Neuronal stem cell (in vitro differentiated cells): ENCODE data around the gene PRICKLE2.

Experiments used
- DNase-seq: peaks from one replicate; pipeline ENCODE4 v3.0.0-alpha.2; 2013; ENCODE audit warnings: low spot score
- H2AFZ ChIP-seq: one replicate; pipeline ENCODE4 v1.6.1; 2013; ENCODE audit warnings: mild to moderate bottlenecking, low read length, inconsistent platforms
- H2AK5ac ChIP-seq: 2 replicates; pipeline ENCODE4 v1.6.1; 2013; ENCODE audit warnings: low read depth, mild to moderate bottlenecking, inconsistent platforms, low read length, moderate library complexity, mixed read lengths
- H2BK120ac ChIP-seq: 2 replicates; pipeline ENCODE4 v1.6.1; 2013; ENCODE audit warnings: low read depth, mild to moderate bottlenecking, inconsistent platforms, low read length, moderate library complexity, mixed read lengths
- H2BK12ac ChIP-seq: one replicate; pipeline ENCODE4 v1.6.1; 2013; ENCODE audit warnings: low read length, inconsistent platforms
- H2BK15ac ChIP-seq: 2 replicates; pipeline ENCODE4 v1.6.1; 2013; ENCODE audit warnings: mild to moderate bottlenecking, low read length, inconsistent platforms, mixed read lengths
- H2BK5ac ChIP-seq: one replicate; pipeline ENCODE4 v1.6.1; 2013; ENCODE audit warnings: inconsistent platforms, mild to moderate bottlenecking, low read length, moderate library complexity
- H3K14ac ChIP-seq: one replicate; pipeline ENCODE4 v1.6.1; 2013; ENCODE audit warnings: low read length, inconsistent platforms
- H3K18ac ChIP-seq: 2 replicates; pipeline ENCODE4 v1.6.1; 2013; ENCODE audit warnings: low read length, inconsistent platforms
- H3K23ac ChIP-seq: 2 replicates; pipeline ENCODE4 v1.6.1; 2013; ENCODE audit warnings: low read depth, mild to moderate bottlenecking, mixed read lengths, low read length, inconsistent platforms; ENCODE audit not compliant: poor library complexity
- H3K27ac ChIP-seq: replicated peaks from 3 replicates; pipeline ENCODE4 v1.5.1; 2013; ENCODE audit warnings: low read length, inconsistent platforms
- H3K27me3 ChIP-seq, 3 experiments: 2 replicates each; pipeline ENCODE4 v1.6.1; 2013; ENCODE audit warnings: low read length in 3 of 3, mild to moderate bottlenecking in 2 of 3, inconsistent platforms in 1 of 3, low read depth in 1 of 3, mixed read lengths in 1 of 3, moderate library complexity in 1 of 3; ENCODE audit not compliant: control insufficient read depth in 3 of 3, insufficient read depth in 3 of 3
- H3K36me3 ChIP-seq, 2 donors: replicated peaks in 1 of 2; 2 replicates each; pipeline ENCODE4 v1.6.1; 2013; ENCODE audit warnings: low read length in 2 of 2; ENCODE audit not compliant: control insufficient read depth in 2 of 2, insufficient read depth in 2 of 2
- H3K4ac ChIP-seq: 2 replicates; pipeline ENCODE4 v1.6.1; 2013; ENCODE audit warnings: inconsistent platforms, mild to moderate bottlenecking, low read length, moderate library complexity
- H3K4me1 ChIP-seq, 2 donors: 1 replicate in 1 of 2; 2 replicates in 1 of 2; pipeline ENCODE4 v1.6.1; 2013; ENCODE audit warnings: low read length in 2 of 2, low read depth in 1 of 2; ENCODE audit not compliant: control insufficient read depth in 2 of 2, insufficient read depth in 1 of 2
- H3K4me2 ChIP-seq: one replicate; pipeline ENCODE4 v1.6.1; 2013; ENCODE audit warnings: mild to moderate bottlenecking, low read length, inconsistent platforms; ENCODE audit not compliant: insufficient read depth, poor library complexity, severe bottlenecking
- H3K4me3 ChIP-seq, 2 donors: 2 replicates each; pipeline ENCODE4 v1.5.1; 2013; ENCODE audit warnings: low read length in 2 of 2, mild to moderate bottlenecking in 2 of 2, inconsistent platforms in 1 of 2, moderate library complexity in 1 of 2
- H3K79me1 ChIP-seq: one replicate; pipeline ENCODE4 v1.6.1; 2013; ENCODE audit warnings: low read depth, mild to moderate bottlenecking, inconsistent platforms, low read length, moderate library complexity
- H3K9ac ChIP-seq: one replicate; pipeline ENCODE4 v1.6.1; 2013; ENCODE audit warnings: mild to moderate bottlenecking, low read depth, low read length, inconsistent platforms; ENCODE audit not compliant: poor library complexity
- H3K9me3 ChIP-seq, 2 donors: replicated peaks in 1 of 2; 2 replicates each; pipeline versions ENCODE3 to v1.6.1; 2013; ENCODE audit warnings: low read length in 2 of 2, mild to moderate bottlenecking in 2 of 2, inconsistent platforms in 1 of 2, low read depth in 1 of 2, mixed read lengths in 1 of 2, moderate library complexity in 1 of 2; ENCODE audit not compliant: control insufficient read depth in 2 of 2, insufficient read depth in 1 of 2
- H4K8ac ChIP-seq: one replicate; pipeline ENCODE4 v1.6.1; 2013; ENCODE audit warnings: low read depth, mild to moderate bottlenecking, inconsistent platforms, low read length, moderate library complexity
- H4K91ac ChIP-seq: one replicate; pipeline ENCODE4 v1.6.1; 2013; ENCODE audit warnings: low read length, low read depth, mild to moderate bottlenecking, inconsistent platforms; ENCODE audit not compliant: poor library complexity
- WGBS, 2 donors: extraction: QIAGEN DNeasy Blood & Tissue Kit; methylation state at CpG; one replicate each; pipeline ENCODE4 v1.1.7; 2013; ENCODE audit warnings: missing lambda C conversion rate in 2 of 2, mixed read lengths in 1 of 2; ENCODE audit not compliant: insufficient read length in 2 of 2, insufficient replicate concordance in 1 of 2; ENCODE audit errors: extremely low coverage in 2 of 2; 5-methylcytosine and 5-hydroxymethylcytosine counted together

The PRICKLE2 gene

DNA sequence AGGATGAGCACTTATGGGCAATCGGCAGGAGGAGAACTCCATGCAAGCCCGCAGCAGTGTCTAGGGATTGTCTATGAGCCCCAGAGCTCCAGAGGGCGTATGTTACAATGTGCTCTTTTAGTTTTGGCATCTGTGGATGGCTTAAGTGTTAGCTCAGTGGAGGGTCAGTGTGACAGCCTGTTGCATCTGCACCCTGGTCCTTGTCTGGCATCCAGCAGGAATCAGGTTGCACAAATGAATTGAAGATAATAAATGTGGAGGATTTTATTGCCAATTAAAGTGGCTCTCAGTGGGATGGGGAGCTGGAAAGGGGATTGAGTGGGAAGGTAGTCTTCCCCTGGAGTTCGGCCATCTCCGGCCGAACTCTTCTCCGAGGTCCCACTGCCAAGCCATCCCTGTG lies 11.8 kb upstream of the PRICKLE2 start:
- H4K91ac ChIP-seq, result no peak overlapping the region
- DNase-seq, result no peak
- H2BK15ac ChIP-seq, result no peak overlapping the region
- no peaks in the 10 kb centered on the region for H3K36me3 ChIP-seq
- no peak overlapping the region for H3K18ac ChIP-seq
- H3K27me3 ChIP-seq, result no peaks in the 10 kb centered on the region
- H3K4ac ChIP-seq, result no peak overlapping the region
- no peak overlapping the region for H4K8ac ChIP-seq
- H3K4me2 ChIP-seq, result no peak overlapping the region
- H3K27ac ChIP-seq, result no peak overlapping the region
- no CpG with 5 or more reads among the region's 7 CpGs for WGBS, 2 donors
- H2AK5ac ChIP-seq, result no peak overlapping the region
- no peak overlapping the region for H2AFZ ChIP-seq
- H3K79me1 ChIP-seq, result no peaks in the 10 kb centered on the region
- H2BK120ac ChIP-seq, result no peak overlapping the region
- no peak overlapping the region for H2BK5ac ChIP-seq
- H2BK12ac ChIP-seq, result no peak overlapping the region
- no peak overlapping the region for H3K4me3 ChIP-seq
- H3K9me3 ChIP-seq, result peaks cover 11 to 16% of the 10 kb centered on the region in 2 donors
- no peak overlapping the region for H3K14ac ChIP-seq
- no peak overlapping the region for H3K9ac ChIP-seq
- H3K23ac ChIP-seq, result no peak overlapping the region
- peaks cover 12 to 13% of the 10 kb centered on the region in 2 donors for H3K4me1 ChIP-seq

DNA sequence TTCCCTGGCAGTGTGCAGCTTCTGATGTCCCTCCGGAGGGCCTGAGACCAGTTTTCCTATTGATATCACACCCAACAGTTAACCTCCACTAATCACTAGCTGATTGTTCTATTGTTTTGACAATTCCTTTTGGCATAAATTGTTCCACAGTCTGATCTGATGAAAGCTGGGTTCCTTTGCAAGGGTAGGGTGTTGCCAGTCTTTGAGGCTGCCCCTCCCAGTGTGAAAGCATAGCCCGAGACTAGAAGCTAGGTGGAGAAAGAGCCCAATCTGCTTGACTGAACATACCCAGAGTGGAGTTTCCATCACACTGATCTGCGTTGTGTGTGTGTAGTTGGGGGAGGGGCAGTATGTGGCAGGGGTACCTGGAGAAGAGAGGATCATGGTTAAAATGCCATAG lies 10.3 kb upstream of the PRICKLE2 start:
- H3K4me1 ChIP-seq, result peaks cover 8 to 9% of the 10 kb centered on the region in 2 donors
- no peak overlapping the region for H2BK5ac ChIP-seq
- H3K9me3 ChIP-seq, result peaks cover 11 to 16% of the 10 kb centered on the region in 2 donors
- no peaks in the 10 kb centered on the region for H3K27me3 ChIP-seq
- no peak overlapping the region for H3K4ac ChIP-seq
- no peak overlapping the region for H2AFZ ChIP-seq
- no peak overlapping the region for H3K27ac ChIP-seq
- WGBS, 2 donors, result no CpG with 5 or more reads among the region's 3 CpGs
- no peak overlapping the region for H2BK120ac ChIP-seq
- H3K23ac ChIP-seq, result no peak overlapping the region
- H3K79me1 ChIP-seq, result no peaks in the 10 kb centered on the region
- H3K9ac ChIP-seq, result no peak overlapping the region
- H3K4me2 ChIP-seq, result no peak overlapping the region
- no peak overlapping the region for H3K4me3 ChIP-seq
- H4K8ac ChIP-seq, result no peak overlapping the region
- no peak overlapping the region for H4K91ac ChIP-seq
- H2AK5ac ChIP-seq, result no peak overlapping the region
- no peak overlapping the region for H2BK12ac ChIP-seq
- H3K14ac ChIP-seq, result no peak overlapping the region
- no peaks in the 10 kb centered on the region for H3K36me3 ChIP-seq
- H2BK15ac ChIP-seq, result no peak overlapping the region
- DNase-seq, result no peak
- H3K18ac ChIP-seq, result no peak overlapping the region

DNA sequence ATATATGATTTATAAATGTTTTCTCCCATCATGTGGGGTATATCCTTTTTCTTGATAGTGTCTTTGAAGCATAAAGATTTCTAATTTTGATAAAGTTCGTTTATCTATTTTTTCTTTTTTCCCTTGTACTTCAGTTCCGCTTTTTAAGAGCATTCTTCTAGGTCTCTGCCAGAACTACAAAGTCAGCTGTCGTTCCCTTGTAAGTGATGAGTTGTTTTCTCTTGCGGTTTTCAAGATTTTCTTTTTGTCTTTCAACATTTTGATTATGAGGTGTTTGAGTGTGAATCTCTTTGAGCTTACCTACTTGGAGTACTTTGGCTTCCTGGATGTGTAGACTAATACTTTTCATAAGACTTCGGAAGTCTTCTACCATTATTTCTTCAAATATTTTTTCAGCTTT lies 9.3 kb upstream of the PRICKLE2 start:
- Histone ChIP-seq H3K79me1 (no peaks in the 10 kb centered on the region), H4K91ac (no peak overlapping the region), H3K9me3 (peaks cover 11 to 16% of the 10 kb centered on the region in 2 donors), H3K23ac (no peak overlapping the region), H2BK120ac (no peak overlapping the region), H2BK12ac (no peak overlapping the region), H4K8ac (no peak overlapping the region), H3K36me3 (no peaks in the 10 kb centered on the region), H2BK15ac (no peak overlapping the region), H3K4me1 (peaks cover 8 to 9% of the 10 kb centered on the region in 2 donors), H3K14ac (no peak overlapping the region), H3K4me2 (no peak overlapping the region), H2AK5ac (no peak overlapping the region), H3K27ac (no peak overlapping the region), H3K18ac (no peak overlapping the region), H3K27me3 (no peaks in the 10 kb centered on the region), H2AFZ (no peak overlapping the region), H3K9ac (no peak overlapping the region), H3K4me3 (no peak overlapping the region), H3K4ac (no peak overlapping the region), H2BK5ac (no peak overlapping the region)
- no peak for DNase-seq
- WGBS, 2 donors, result no CpG with 5 or more reads among the region's 5 CpGs

DNA sequence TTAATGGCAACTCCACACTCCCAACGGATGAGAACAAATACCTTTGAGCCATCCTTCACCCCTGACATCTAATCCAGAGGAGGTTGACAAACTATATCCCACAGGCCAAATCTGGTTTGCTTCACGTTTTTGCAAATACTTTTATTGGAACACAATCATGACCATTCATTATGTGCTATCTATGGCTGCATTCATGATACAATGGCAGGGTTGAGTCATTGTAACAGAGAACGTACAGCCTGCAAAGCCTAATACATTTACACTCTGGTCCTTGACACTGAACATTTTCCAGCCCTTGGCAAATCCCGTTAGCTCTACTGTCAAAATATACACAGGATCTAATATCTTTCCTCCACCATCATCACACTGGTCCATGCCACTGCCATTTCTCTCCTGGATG lies 7.6 kb upstream of the PRICKLE2 start:
- WGBS, 2 donors, result no CpG with 5 or more reads among the region's 4 CpGs
- Histone ChIP-seq H2BK15ac (no peak overlapping the region), H3K4me3 (no peak overlapping the region), H3K4me2 (no peak overlapping the region), H2AK5ac (no peak overlapping the region), H2BK120ac (no peak overlapping the region), H3K27ac (no peak overlapping the region), H2AFZ (no peak overlapping the region), H3K14ac (no peak overlapping the region), H3K18ac (no peak overlapping the region), H2BK5ac (no peak overlapping the region), H3K9me3 (peaks cover 11 to 13% of the 10 kb centered on the region in 2 donors), H2BK12ac (no peak overlapping the region), H3K27me3 (no peaks in the 10 kb centered on the region), H3K23ac (no peak overlapping the region), H4K91ac (no peak overlapping the region), H3K79me1 (no peaks in the 10 kb centered on the region), H3K4me1 (no peaks in the 10 kb centered on the region), H4K8ac (no peak overlapping the region), H3K4ac (no peak overlapping the region), H3K36me3 (no peaks in the 10 kb centered on the region), H3K9ac (no peak overlapping the region)
- no peak for DNase-seq
